Measurements from ENCODE around the gene EFCAB13.
"Not testable (repeated sequence)": the region's sequence is repeated elsewhere in the genome, so short reads cannot be mapped to it uniquely, and the experiment has no call there.

EFCAB13 gene

GRCh38 chr17:47368262-47368661 lies 44.5 kb downstream of the EFCAB13 start:
- H3K4me3 ChIP-seq, result no peak overlapping the region

GRCh38 chr17:47370899-47371298 lies 47.1 kb downstream of the EFCAB13 start:
- H3K27me3 ChIP-seq, H3K4me3 ChIP-seq, H3K4me2 ChIP-seq, H4K20me1 ChIP-seq, H3K4me1 ChIP-seq, H3K9ac ChIP-seq, H3K27ac ChIP-seq, H3K36me3 ChIP-seq: not testable (repeated sequence)
- H3K9me3 ChIP-seq (replicated peaks in 1 of 11), result peaks cover 18 to 29% (median 25%) of the 10 kb centered on the region in 11 experiments

More at GRCh38 chr17:47368262-47368661, 44.5 kb downstream of the EFCAB13 start:
- H3K4me1 ChIP-seq, result peaks cover 0 to 18% (median 0%) of the 10 kb centered on the region in 10 experiments; a peak in 9 of 20 replicates
- peaks cover 0 to 5% (median 0%) of the 10 kb centered on the region in 11 experiments; a peak in 3 of 22 replicates for H3K36me3 ChIP-seq
- no peaks in the 10 kb centered on the region for H4K20me1 ChIP-seq
- H3K27ac ChIP-seq, result no peak overlapping the region
- no peaks in the 10 kb centered on the region for H3K27me3 ChIP-seq
- H3K9ac ChIP-seq, result no peak overlapping the region
- TF ChIP-seq Cebpa-rat (IDR thresholded peaks at IDR 0.05), result no peak
- peaks cover 15 to 34% (median 25%) of the 10 kb centered on the region in 11 experiments for H3K9me3 ChIP-seq (replicated peaks in 1 of 11)
- H3K4me2 ChIP-seq, result no peak overlapping the region

GRCh38 chr17:47373002-47373401 lies 49.2 kb downstream of the EFCAB13 start:
- H3K4me3 ChIP-seq, result no peak overlapping the region
- no peak overlapping the region for H3K9ac ChIP-seq
- TF ChIP-seq Cebpa-rat (IDR thresholded peaks at IDR 0.05), result no peak
- H3K4me1 ChIP-seq, result no peaks in the 10 kb centered on the region
- no peaks in the 10 kb centered on the region for H3K27me3 ChIP-seq
- H4K20me1 ChIP-seq, result no peaks in the 10 kb centered on the region
- no peak overlapping the region for H3K4me2 ChIP-seq
- peaks cover 16 to 28% (median 24%) of the 10 kb centered on the region in 11 experiments for H3K9me3 ChIP-seq (replicated peaks in 1 of 11)
- H3K36me3 ChIP-seq, result peaks cover 0 to 5% (median 0%) of the 10 kb centered on the region in 11 experiments; a peak in 3 of 22 replicates
- no peak overlapping the region for H3K27ac ChIP-seq

DNA sequence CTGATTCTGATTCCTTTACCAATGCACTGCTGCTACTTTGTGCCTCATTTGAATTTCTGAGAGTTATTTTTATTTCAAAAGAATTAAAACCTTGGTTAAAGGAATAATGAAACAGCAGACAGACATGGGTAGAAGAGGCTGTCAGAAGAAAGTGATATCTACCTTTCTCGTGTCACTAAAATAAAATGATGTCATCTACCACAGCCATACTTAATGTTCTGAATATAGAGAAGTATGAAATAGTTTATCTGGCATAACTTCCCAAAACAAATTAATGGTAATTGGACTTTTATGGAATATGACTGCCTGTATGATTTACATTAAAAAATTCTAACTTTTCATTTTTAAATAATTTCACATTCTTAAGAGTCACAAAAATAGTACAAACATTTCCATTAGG lies 52.5 kb downstream of the EFCAB13 start:
- H3K4me3 ChIP-seq, result no peak overlapping the region
- H3K4me2 ChIP-seq, result no peak overlapping the region

GRCh38 chr17:47388825-47389224 lies 65.1 kb downstream of the EFCAB13 start:
- H3K36me3 ChIP-seq, result peaks cover 0 to 7% (median 0%) of the 10 kb centered on the region in 11 experiments; a peak in 5 of 22 replicates
- no peak for TF ChIP-seq Cebpa-rat (IDR thresholded peaks at IDR 0.05)

More for the DNA sequence above, 52.5 kb downstream of the EFCAB13 start:
- Histone ChIP-seq H3K27ac (no peak overlapping the region), H3K9me3 (replicated peaks in 1 of 11) (peaks cover 16 to 25% (median 23%) of the 10 kb centered on the region in 11 experiments), H4K20me1 (no peaks in the 10 kb centered on the region), H3K36me3 (peaks cover 0 to 5% (median 0%) of the 10 kb centered on the region in 11 experiments; a peak in 3 of 22 replicates), H3K9ac (no peak overlapping the region), H3K4me1 (no peaks in the 10 kb centered on the region), H3K27me3 (no peaks in the 10 kb centered on the region)
- TF ChIP-seq Cebpa-rat (IDR thresholded peaks at IDR 0.05), result no peak

GRCh38 chr17:47397532-47398128 lies 73.9 kb downstream of the EFCAB13 start:
- not testable (repeated sequence) for H3K4me3 ChIP-seq, H3K27ac ChIP-seq, H3K27me3 ChIP-seq, H3K36me3 ChIP-seq, H4K20me1 ChIP-seq, H3K9ac ChIP-seq, H3K4me2 ChIP-seq, H3K4me1 ChIP-seq
- peaks cover 0 to 14% (median 5%) of the 10 kb centered on the region in 11 experiments; a peak in 15 of 22 replicates for H3K9me3 ChIP-seq (replicated peaks in 1 of 11)

More at GRCh38 chr17:47388825-47389224, 65.1 kb downstream of the EFCAB13 start:
- Histone ChIP-seq H3K4me3 (no peak overlapping the region), H3K4me1 (no peaks in the 10 kb centered on the region), H3K9me3 (replicated peaks in 1 of 11) (peaks cover 15 to 36% (median 23%) of the 10 kb centered on the region in 11 experiments; a peak in 19 of 22 replicates), H4K20me1 (no peaks in the 10 kb centered on the region), H3K27ac (no peak overlapping the region), H3K9ac (no peak overlapping the region), H3K4me2 (no peak overlapping the region), H3K27me3 (no peaks in the 10 kb centered on the region)

- no peak for TF ChIP-seq Cebpa-rat (IDR thresholded peaks at IDR 0.05)
- no peak overlapping the region for H3K4me3 ChIP-seq
- H3K9me3 ChIP-seq (replicated peaks in 1 of 11), result peaks cover 0 to 14% (median 5%) of the 10 kb centered on the region in 11 experiments; a peak in 15 of 22 replicates
- peaks cover 0 to 6% (median 0%) of the 10 kb centered on the region in 10 experiments; a peak in 1 of 20 replicates for H3K4me1 ChIP-seq
- H3K27ac ChIP-seq, result no peak overlapping the region
- no peak overlapping the region for H3K4me2 ChIP-seq
- no peaks in the 10 kb centered on the region for H3K27me3 ChIP-seq
- no peaks in the 10 kb centered on the region for H4K20me1 ChIP-seq
- H3K9ac ChIP-seq, result no peak overlapping the region
- H3K36me3 ChIP-seq, result 0 out of 22 replicates have a peak, but pooled peaks cover 0 to 4% (median 0%) of the 10 kb centered on the region in 11 experiments
Measured at GRCh38 chr17:47400333-47400732, 76.6 kb downstream of the EFCAB13 start.

DNA sequence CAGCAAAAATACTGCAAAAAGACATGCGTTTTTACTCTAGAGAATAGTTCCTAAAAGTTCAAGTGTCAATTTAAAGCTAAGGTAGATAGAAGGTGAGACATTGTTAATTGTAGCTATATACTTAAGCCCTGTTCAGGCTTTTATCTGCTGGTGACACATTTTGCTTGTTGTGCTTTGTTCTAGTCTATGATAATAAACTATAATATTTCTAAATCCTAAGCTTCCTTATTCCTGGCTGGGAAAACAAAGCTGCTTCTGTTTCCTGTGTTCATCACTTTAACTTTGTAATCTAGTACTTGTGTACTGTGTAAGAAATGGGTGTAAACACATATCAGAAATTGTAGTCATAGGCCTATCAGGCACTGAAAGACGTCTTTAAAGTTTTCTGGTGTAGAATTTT lies 77.3 kb downstream of the EFCAB13 start:
- H3K9ac ChIP-seq, result no peak overlapping the region
- no peaks in the 10 kb centered on the region for H4K20me1 ChIP-seq
- no peak overlapping the region for H3K4me2 ChIP-seq
- no peak overlapping the region for H3K27ac ChIP-seq
- peaks cover 0 to 6% (median 0%) of the 10 kb centered on the region in 10 experiments; a peak in 1 of 20 replicates for H3K4me1 ChIP-seq
- no peak overlapping the region for H3K4me3 ChIP-seq
- H3K36me3 ChIP-seq, result 0 out of 22 replicates have a peak, but pooled peaks cover 0 to 4% (median 0%) of the 10 kb centered on the region in 11 experiments
- no peak for TF ChIP-seq Cebpa-rat (IDR thresholded peaks at IDR 0.05)
- no peaks in the 10 kb centered on the region for H3K27me3 ChIP-seq
- H3K9me3 ChIP-seq (replicated peaks in 1 of 11), result peaks cover 0 to 13% (median 5%) of the 10 kb centered on the region in 11 experiments; a peak in 15 of 22 replicates

- peaks cover 0 to 6% (median 0%) of the 10 kb centered on the region in 10 experiments; a peak in 1 of 20 replicates for H3K4me1 ChIP-seq
- H3K27me3 ChIP-seq, result no peaks in the 10 kb centered on the region
- H4K20me1 ChIP-seq, result no peaks in the 10 kb centered on the region
- TF ChIP-seq Cebpa-rat (IDR thresholded peaks at IDR 0.05), result no peak
- peaks cover 0 to 5% (median 0%) of the 10 kb centered on the region in 11 experiments; a peak in 1 of 22 replicates for H3K36me3 ChIP-seq
- no peak overlapping the region for H3K4me2 ChIP-seq
- no peak overlapping the region for H3K9ac ChIP-seq
- no peak overlapping the region for H3K4me3 ChIP-seq
- no peaks in the 10 kb centered on the region for H3K9me3 ChIP-seq (replicated peaks in 1 of 11)
- H3K27ac ChIP-seq, result no peak overlapping the region
Measured at GRCh38 chr17:47404006-47404405, 80.3 kb downstream of the EFCAB13 start.
